GM10248 (cell line): Measurements from ENCODE around the gene NPC2.
"Not testable (repeated sequence)": the region's sequence is repeated elsewhere in the genome, so short reads cannot be mapped to it uniquely, and the experiment has no call there.

Source experiments
- CTCF ChIA-PET: fragments of 300-600 bp; sonication (Branson Sonifier 250); formaldehyde crosslinking; extraction: SDS; loops from one replicate; lab custom pipeline; 2021; ENCODE audit warnings: antibody characterized with exemption; lab: Yijun Ruan, JAX
- POLR2A ChIA-PET: fragments of 350-650 bp; sonication (Branson Sonifier 250); formaldehyde crosslinking; extraction: SDS; loops from one replicate; lab custom pipeline; 2020; ENCODE audit warnings: antibody characterized with exemption; lab: Yijun Ruan, JAX
- DNase-seq: peaks from one replicate; pipeline ENCODE4 v3.0.0; 2012; ENCODE audit errors: extremely low spot score
- TF ChIP-seq, protein P1 (sequence below): IDR thresholded peaks from 2 replicates; pipeline ENCODE4 v1.5.1; 2012; ENCODE audit warnings: mild to moderate bottlenecking, low read depth; ENCODE audit errors: extremely low read depth, missing control alignments, control extremely low read depth

NPC2 gene

DNA sequence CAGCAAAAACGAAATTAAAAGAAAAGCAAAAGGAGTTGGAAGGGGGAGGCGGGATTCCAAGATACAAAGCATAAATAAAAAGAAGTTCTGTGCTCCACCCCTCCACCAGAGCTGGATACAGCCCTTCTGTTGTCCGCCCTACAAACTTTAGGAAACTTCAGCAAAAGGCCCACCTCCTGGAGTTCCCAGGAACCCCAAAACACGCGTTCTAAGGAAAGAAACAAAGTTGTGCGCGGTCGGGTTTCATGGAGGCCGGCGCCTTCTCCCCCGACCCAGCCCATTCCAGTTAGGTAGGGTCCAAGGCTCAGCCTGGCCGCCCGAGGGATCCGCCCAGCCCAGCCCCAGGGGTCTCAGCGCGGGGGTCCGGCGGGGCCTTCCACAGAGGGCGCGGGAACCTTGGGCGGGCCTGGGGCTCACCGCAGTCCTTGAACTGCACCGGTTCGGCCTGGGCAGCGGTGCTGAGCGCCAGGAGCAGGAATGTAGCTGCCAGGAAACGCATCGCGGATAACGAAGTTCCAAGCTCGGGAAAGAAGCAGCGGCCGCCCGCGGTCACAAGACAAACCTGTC is at the start of gene NPC2:
Gene NPC2, minus strand, starts transcription at position 530 of the 567 bp plus-strand sequence. Its CDS starts 31 bp downstream, at position 499.
- ChIA-PET POLR2A (no interaction called here), CTCF (interaction anchor here (0.7 to 3.7 kb wide), 10 partner anchors 11 to 365 kb away, joined by 3 to 18 read pairs (median 3); partner anchors contain the start of gene LTBP2)
- TF ChIP-seq, protein P1, sequence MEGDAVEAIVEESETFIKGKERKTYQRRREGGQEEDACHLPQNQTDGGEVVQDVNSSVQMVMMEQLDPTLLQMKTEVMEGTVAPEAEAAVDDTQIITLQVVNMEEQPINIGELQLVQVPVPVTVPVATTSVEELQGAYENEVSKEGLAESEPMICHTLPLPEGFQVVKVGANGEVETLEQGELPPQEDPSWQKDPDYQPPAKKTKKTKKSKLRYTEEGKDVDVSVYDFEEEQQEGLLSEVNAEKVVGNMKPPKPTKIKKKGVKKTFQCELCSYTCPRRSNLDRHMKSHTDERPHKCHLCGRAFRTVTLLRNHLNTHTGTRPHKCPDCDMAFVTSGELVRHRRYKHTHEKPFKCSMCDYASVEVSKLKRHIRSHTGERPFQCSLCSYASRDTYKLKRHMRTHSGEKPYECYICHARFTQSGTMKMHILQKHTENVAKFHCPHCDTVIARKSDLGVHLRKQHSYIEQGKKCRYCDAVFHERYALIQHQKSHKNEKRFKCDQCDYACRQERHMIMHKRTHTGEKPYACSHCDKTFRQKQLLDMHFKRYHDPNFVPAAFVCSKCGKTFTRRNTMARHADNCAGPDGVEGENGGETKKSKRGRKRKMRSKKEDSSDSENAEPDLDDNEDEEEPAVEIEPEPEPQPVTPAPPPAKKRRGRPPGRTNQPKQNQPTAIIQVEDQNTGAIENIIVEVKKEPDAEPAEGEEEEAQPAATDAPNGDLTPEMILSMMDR, result no peak
- no peak for DNase-seq

GRCh38 chr14:74542056-74542685 is 49.1 kb upstream of the NPC2 start:
- ChIA-PET CTCF (interaction anchor here (1.1 kb wide), 2 partner anchors 16 to 17 kb away, joined by 3 to 6 read pairs; no protein-coding TSS in a partner anchor), POLR2A (no interaction called here)
- TF ChIP-seq, protein P1, result no peak
- no peak for DNase-seq

DNA sequence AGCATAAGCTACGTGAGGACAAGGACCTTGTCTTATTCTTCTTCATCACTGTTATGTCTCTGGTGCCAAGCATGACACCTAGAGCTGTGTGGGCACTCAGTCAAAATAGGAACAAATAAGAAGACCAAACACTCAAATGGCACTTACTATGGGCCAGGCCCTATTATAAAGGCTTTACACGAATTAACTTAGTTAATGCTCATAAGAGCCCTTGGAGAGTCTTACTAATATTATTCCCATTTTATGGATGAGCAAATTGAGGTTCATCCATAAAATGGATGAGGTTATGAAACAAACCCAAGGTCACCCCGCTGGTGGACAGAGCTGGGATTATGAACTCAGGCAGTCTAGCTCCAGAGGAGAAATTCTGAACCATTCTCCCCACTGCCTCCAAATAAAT is 48.1 kb upstream of the NPC2 start:
- TF ChIP-seq, protein P1, result no peak
- ChIA-PET POLR2A (no interaction called here), CTCF (interaction anchor here (0.7 to 2.2 kb wide), 4 partner anchors 15 to 72 kb away, joined by 3 to 6 read pairs (median 4); partner anchors contain the start of gene NPC2)
- no peak for DNase-seq

DNA sequence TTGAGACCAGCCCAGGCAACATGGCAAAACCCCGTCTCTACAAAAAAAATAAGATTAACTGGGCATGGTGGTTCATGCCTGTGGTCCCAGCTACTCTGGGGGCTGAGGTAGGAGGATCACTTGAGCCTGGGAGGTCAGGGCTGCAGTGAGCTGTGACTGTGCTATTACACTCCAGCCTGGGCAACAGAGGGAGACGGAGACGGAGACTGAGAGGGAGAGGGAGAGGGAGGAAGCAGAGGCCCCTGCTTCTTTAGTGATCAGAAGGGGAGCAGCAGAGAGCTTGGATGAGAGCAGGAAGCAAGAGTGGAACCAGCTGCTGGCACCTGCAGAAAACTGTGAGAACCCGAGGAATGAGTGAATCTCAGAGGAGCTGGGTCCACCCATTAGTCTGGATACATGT is 46.4 kb upstream of the NPC2 start:
- ChIA-PET POLR2A (no interaction called here), CTCF (interaction anchor here (1.3 to 2.2 kb wide), 2 partner anchors 69 to 74 kb away, joined by 4 read pairs; no protein-coding TSS in a partner anchor)
- TF ChIP-seq, protein P1, result no peak
- DNase-seq, result no peak

DNA sequence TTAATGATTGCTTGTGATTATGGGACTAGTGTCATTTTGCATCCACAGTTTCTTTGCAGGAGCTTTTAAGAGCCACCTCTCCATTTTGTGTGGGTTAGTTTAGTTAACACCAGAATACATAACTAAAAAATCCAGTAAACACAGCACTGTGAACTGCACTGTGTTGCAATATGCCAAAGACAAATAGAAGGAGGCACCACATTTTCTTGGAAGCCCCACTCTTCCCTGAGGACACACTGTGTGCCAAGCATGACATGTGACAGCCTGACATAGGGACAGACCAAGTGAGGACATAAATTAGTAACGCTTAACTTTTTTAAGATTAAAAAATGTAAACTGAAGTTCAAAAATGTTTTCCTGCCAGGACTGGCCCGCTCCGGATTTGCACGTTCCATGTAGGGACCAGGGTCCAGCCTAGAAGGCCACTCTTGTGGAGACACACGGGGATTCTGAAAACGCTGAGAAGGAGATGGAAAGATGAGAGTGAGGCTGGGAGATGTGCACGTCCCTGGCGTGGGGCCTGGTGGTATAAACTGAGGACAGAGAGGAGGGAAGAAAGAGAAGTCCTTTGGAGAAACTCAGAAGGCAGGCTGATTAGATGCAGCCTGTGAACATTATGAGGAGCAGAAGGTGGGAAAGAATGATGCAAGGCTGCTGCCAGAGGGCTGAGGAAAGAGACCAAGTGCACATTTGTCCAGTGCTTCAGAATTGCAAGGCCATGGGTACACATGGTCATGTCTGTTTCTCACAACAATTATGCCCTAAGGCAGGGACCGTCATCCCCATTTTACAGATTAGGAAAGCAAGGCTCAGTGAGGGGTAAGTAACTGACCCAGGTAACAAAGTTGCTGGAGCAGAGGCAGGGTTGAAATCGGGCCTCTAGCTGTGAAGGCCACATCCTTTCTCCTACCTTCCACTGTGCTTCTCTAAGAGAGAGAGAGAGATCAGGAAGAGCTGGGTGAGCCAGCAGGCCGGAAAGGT is 45.6 kb upstream of the NPC2 start:
- POLR2A ChIA-PET, result no interaction called here
- CTCF ChIA-PET, result interaction anchor here (1.3 to 2.2 kb wide), 2 partner anchors 70 to 75 kb away, joined by 4 read pairs; no protein-coding TSS in a partner anchor
- TF ChIP-seq, protein P1, result no peak
- no peak for DNase-seq

DNA sequence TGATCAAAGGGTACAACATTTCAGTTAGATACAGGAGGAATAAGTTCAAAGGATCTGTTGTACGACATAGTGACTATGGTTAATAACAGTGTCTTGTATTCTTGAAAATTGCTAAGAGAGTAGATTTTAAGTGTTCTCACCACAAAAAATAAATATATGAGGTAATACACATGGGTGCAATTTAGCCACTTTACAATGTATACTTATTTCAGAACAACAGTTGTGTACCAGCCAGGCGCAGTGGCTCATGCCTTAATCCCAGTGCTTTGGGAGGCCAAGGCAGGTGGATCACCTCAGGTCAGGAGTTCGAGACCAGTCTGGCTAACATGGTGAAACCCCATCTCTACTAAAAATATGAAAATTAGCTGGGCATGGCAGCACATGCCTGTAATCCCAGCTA is 43.2 kb upstream of the NPC2 start:
- DNase-seq, POLR2A ChIA-PET: not testable (repeated sequence)
- CTCF ChIA-PET, result interaction anchor here (2.1 kb wide), 1 partner anchor 10 kb away, joined by 6 read pairs; no protein-coding TSS in a partner anchor
